Lower leg skin (tissue), 4 donors: Measurements from ENCODE around the gene SLC45A3. TPM values are rescaled to one million over a fixed set of nuclear protein-coding genes. Genes with fewer than 3 reads are reported as not detected.
"Not testable (repeated sequence)": the region's sequence is repeated elsewhere in the genome, so short reads cannot be mapped to it uniquely, and the experiment has no call there.

ENCODE experiments used
- DNase-seq, 2 donors: peaks; one replicate each; pipeline ENCODE4 v3.0.0-alpha.2; 2019; ENCODE audit warnings: low spot score in 2 of 2
- H3K4me3 ChIP-seq: fragments of 200-600 bp; sonication (generic); 2 replicates; pipeline ENCODE4 v1.5.1; 2017; ENCODE audit warnings: mild to moderate bottlenecking, low read depth; ENCODE audit not compliant: poor library complexity, severe bottlenecking
- CTCF ChIP-seq, 3 donors: fragments of 450-650 bp; IDR thresholded peaks; one replicate each; pipeline ENCODE4 v1.5.1; 2016; ENCODE audit warnings: antibody characterized with exemption in 3 of 3, mild to moderate bottlenecking in 3 of 3, moderate library complexity in 2 of 3
- POLR2A ChIP-seq, 2 donors: fragments of 450-650 bp; IDR thresholded peaks; one replicate each; pipeline ENCODE4 v1.6.1; 2016 to 2017; ENCODE audit warnings: antibody characterized with exemption in 2 of 2, mild to moderate bottlenecking in 1 of 2, moderate library complexity in 1 of 2
- WGBS, 2 donors: methylation state at CpG; one replicate each; pipeline ENCODE4 v1.1.5; 2018; 5-methylcytosine and 5-hydroxymethylcytosine counted together
- intact Hi-C: fragments of 100-400 bp; cut with DNase I; formaldehyde crosslinking; loops from one replicate; pipeline ENCODE4 v1.15.0; 2023; ENCODE audit warnings: low total_unique reads
- total RNA-seq, 4 donors: library from RNA; depleted of rRNA; stranded (reverse); fragments of >200 nt; gene quantifications; one replicate each; pipeline ENCODE4 v1.1.0, GENCODE V29; 2016

SLC45A3 gene
- total RNA-seq, 4 donors from 2014 or later, result 1.9 to 5.1 (median 3.1) TPM

GRCh38 chr1:205636732-205637131 lies 43.6 kb downstream of the SLC45A3 start:
- no peak overlapping the region for H3K4me3 ChIP-seq
- DNase-seq, result no peak
- intact Hi-C loops, result no loop called here
- no peak for TF ChIP-seq CTCF (IDR thresholded peaks at IDR 0.05)
- no peak for TF ChIP-seq POLR2A (IDR thresholded peaks at IDR 0.05)
- WGBS, 2 donors, result 4 to 14% methylated on average over 4 of the region's 4 CpGs

- 49 to 52% methylated on average over 7 of the region's 7 CpGs for WGBS, 2 donors
- intact Hi-C loops, H3K4me3 ChIP-seq: not testable (repeated sequence)
- peak in 1 of 2 donors; percentile 53 for DNase-seq
These were observed 44.2 kb downstream of the SLC45A3 start for GRCh38 chr1:205636138-205636530.

GRCh38 chr1:205633421-205633976 lies 46.8 kb downstream of the SLC45A3 start:
- intact Hi-C loops, result no loop called here
- TF ChIP-seq CTCF (IDR thresholded peaks at IDR 0.05) (no peak), POLR2A (IDR thresholded peaks at IDR 0.05) (no peak)
- WGBS, 2 donors, result 31 to 36% methylated on average over 6 of the region's 6 CpGs
- no peak overlapping the region for H3K4me3 ChIP-seq
- DNase-seq, result no peak

DNA sequence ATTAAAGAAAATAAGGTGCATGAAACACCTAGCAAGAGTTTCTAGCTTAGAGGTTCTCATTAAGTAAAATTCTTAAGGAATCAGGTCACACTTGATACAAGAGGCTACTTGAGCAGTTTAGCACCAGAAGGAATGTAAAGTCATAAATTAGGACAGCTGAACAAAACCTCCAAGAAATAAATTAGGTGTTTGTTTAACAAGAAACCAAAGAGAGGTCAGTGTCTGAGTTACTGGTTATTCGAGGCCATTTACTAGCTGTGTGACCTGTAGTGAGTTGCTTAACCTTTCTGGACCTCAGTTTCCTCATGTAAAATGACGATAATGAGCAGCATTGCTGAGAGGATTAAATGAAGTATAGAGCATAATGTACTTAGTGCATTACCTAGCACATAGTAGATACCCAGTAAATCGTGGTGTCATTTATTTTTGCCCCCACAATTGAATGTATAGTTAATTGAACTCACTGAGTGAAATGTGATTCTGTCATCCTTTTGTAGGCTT lies 47.6 kb downstream of the SLC45A3 start:
- TF ChIP-seq CTCF (IDR thresholded peaks at IDR 0.05) (no peak), POLR2A (IDR thresholded peaks at IDR 0.05) (no peak)
- no peak for DNase-seq
- 34 to 42% methylated on average over 3 of the region's 3 CpGs for WGBS, 2 donors
- intact Hi-C loops, result no loop called here
- peak overlapping the region; percentile 66 for H3K4me3 ChIP-seq

DNA sequence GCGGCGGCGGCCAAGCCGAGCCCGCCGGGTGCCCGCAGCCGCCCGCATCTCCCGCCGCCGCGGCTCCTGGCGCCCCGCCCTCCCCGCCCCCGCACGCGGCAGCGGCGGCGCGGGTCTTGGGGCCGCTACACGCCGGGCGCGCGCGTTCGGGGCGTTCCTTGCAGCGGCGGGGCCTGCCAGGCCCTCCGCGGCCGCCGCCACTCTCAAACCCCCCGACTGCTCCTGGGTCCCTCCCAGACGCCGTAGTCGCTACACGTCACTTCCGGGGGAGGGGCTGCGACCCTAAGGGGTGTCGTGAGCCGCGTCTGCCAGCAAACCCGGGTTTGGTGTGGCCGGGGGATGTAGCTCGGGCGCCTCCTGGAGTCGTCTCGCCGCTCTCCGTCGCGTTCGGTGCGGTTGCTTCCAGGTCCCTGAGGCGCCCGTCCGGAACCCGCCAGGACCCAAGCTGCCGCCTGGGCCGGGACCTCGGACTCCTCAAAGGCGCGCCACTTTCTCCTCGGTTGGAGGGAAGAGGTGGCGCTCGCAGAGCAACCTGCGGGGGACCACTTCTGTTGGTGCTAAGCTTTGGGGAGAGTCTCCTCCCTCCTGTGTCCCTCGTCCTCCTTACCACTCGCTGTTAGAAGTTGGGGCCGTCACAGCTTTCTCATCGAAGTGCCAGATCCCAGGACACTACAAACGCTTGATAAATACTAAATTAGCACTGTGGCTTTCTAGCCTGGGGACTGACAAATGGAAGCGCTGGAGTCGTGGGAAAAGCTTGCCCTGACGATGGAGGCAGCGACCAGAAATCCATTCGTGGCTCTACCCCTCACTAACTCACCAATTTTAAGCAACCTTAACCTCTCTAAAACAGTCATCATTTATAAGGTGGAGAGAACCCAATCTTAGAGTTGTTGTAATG lies 48.3 kb downstream of the SLC45A3 start, which contains the start of gene ELK4:
ELK4 (minus strand) TSS at position 244 of the 901 bp plus-strand sequence. CDS start 8,129 bp downstream, outside the sequence.
- peak within 1 kb of the TSS; percentile 72 for H3K4me3 ChIP-seq
- DNase-seq, result peak; percentile 97 to 100
- whole genome bisulfite sequencing, 2 donors, result 0 to 2% methylated on average over 32 to 51 of the region's 83 CpGs
- intact Hi-C loops, result loop anchor here (1.0 kb wide), 1 partner anchor 38 kb away; no protein-coding TSS in a partner anchor
- TF ChIP-seq CTCF (IDR thresholded peaks at IDR 0.05) (peak in 2 of 3 donors; percentile 80), POLR2A (IDR thresholded peaks at IDR 0.05) (peak in 1 of 2 donors; percentile 23)
